Bronchial epithelial cell (primary cell): ENCODE data around the gene SLC7A6. TPM values are rescaled to one million over a fixed set of nuclear protein-coding genes. Genes with fewer than 3 reads are reported as not detected.
A peak's percentile ranks its signal among the peaks of the same experiment; 100 is the strongest.

Source experiments
- DNase-seq: peaks from one replicate; pipeline ENCODE4 v3.0.0-alpha.2; 2010; ENCODE audit warnings: low read depth
- FAIRE-seq: peaks from 2 replicates; lab custom pipeline; 2011; peaks lifted over from hg19 to GRCh38; lab: Jason Lieb, UNC
- H3K27me3 ChIP-seq: 2 replicates; pipeline ENCODE4 v1.5.1; 2011; ENCODE audit warnings: low read length; ENCODE audit not compliant: control insufficient read depth, insufficient read depth
- H3K36me3 ChIP-seq: 2 replicates; pipeline ENCODE4 v1.5.1; 2011; ENCODE audit warnings: low read length; ENCODE audit not compliant: control insufficient read depth, insufficient read depth
- H3K4me3 ChIP-seq: 2 replicates; pipeline ENCODE4 v1.5.1; 2011; ENCODE audit warnings: mild to moderate bottlenecking, low read depth, low read length, control low read depth
- CTCF ChIP-seq: IDR thresholded peaks from 2 replicates; pipeline ENCODE4 v1.5.1; 2011; ENCODE audit warnings: mild to moderate bottlenecking, moderate library complexity, low read length, control low read depth, inconsistent platforms; ENCODE audit not compliant: insufficient read depth, severe bottlenecking
- total RNA-seq: library from RNA; depleted of rRNA; stranded (reverse); fragments of >200 nt; gene quantifications from 2 replicates; pipeline ENCODE4 v1.2.1, GENCODE V29; 2014

The SLC7A6 gene
- total RNA-seq, 1 donor from 2014 or later, result 19.7 TPM

- Histone ChIP-seq H3K27me3 (no peaks in the 10 kb centered on the region), H3K36me3 (peaks cover 4% of the 10 kb centered on the region), H3K4me3 (no peak overlapping the region)
- TF ChIP-seq CTCF, result no peak
- DNase-seq (peak; percentile 88), FAIRE-seq (no peak)
Observed at GRCh38 chr16:68275611-68276191, 11.4 kb downstream of the SLC7A6 start.

GRCh38 chr16:68276223-68276622 lies 11.9 kb downstream of the SLC7A6 start:
- DNase-seq, result no peak
- Histone ChIP-seq H3K27me3 (no peaks in the 10 kb centered on the region), H3K4me3 (no peak overlapping the region), H3K36me3 (peaks cover 4% of the 10 kb centered on the region)
- no peak for FAIRE-seq
- TF ChIP-seq CTCF, result no peak

GRCh38 chr16:68279726-68280558 lies 15.6 kb downstream of the SLC7A6 start:
- no peak for DNase-seq
- Histone ChIP-seq H3K27me3 (no peaks in the 10 kb centered on the region), H3K36me3 (peaks cover under 1% of the 10 kb centered on the region), H3K4me3 (no peak overlapping the region)
- TF ChIP-seq CTCF, result no peak
- FAIRE-seq, result no peak

- no peak for DNase-seq
- FAIRE-seq, result no peak
- no peaks in the 10 kb centered on the region for H3K27me3 ChIP-seq
- no peak overlapping the region for H3K4me3 ChIP-seq
- no peak for TF ChIP-seq CTCF
- H3K36me3 ChIP-seq, result no peaks in the 10 kb centered on the region
Observed at GRCh38 chr16:68281368-68282063, 17.2 kb downstream of the SLC7A6 start.

- FAIRE-seq, result no peak
Observed at GRCh38 chr16:68282064-68282452, 17.7 kb downstream of the SLC7A6 start.

More at GRCh38 chr16:68282064-68282452, 17.7 kb downstream of the SLC7A6 start:
- Histone ChIP-seq H3K36me3 (peaks cover under 1% of the 10 kb centered on the region), H3K27me3 (no peaks in the 10 kb centered on the region), H3K4me3 (no peak overlapping the region)
- TF ChIP-seq CTCF, result no peak
- DNase-seq, result no peak
